Mesothelial cell of epicardium (in vitro differentiated cells): ENCODE data around the gene WDR1. TPM values are rescaled to one million over a fixed set of nuclear protein-coding genes. Genes with fewer than 3 reads are reported as not detected.

Experiments used
- DNase-seq, 2 experiments: peaks; one replicate each; pipeline ENCODE4 v3.0.0; 2021; ENCODE audit warnings: low spot score in 2 of 2; ENCODE audit not compliant: unreplicated experiment in 2 of 2
- H3K27ac Mint-ChIP-seq: 2 replicates; pipeline ENCODE4 v1.8.0; 2021; ENCODE audit warnings: mixed read lengths
- H3K27me3 Mint-ChIP-seq: 2 replicates; pipeline ENCODE4 v1.8.0; 2021; ENCODE audit warnings: low read depth, mixed read lengths
- H3K36me3 Mint-ChIP-seq: 2 replicates; pipeline ENCODE4 v1.8.0; 2021; ENCODE audit warnings: mixed read lengths
- H3K4me1 Mint-ChIP-seq: 2 replicates; pipeline ENCODE4 v1.8.0; 2021; ENCODE audit warnings: mixed read lengths
- H3K4me3 Mint-ChIP-seq: 2 replicates; pipeline ENCODE4 v1.8.0; 2021; ENCODE audit warnings: mild to moderate bottlenecking, moderate library complexity, mixed read lengths
- H3K9me3 Mint-ChIP-seq: 2 replicates; pipeline ENCODE4 v1.8.0; 2021; ENCODE audit warnings: mixed read lengths
- total RNA-seq: library from RNA; stranded (reverse); gene quantifications from 3 replicates; pipeline ENCODE4 v1.2.1, GENCODE V29; 2021
- TF ChIP-seq, protein P1 (sequence below): fragments of 200-600 bp; sonication (generic); IDR thresholded peaks from one replicate; pipeline ENCODE4 v1.5.0; 2021; ENCODE audit warnings: antibody characterized with exemption; ENCODE audit not compliant: unreplicated experiment

WDR1 gene
- total RNA-seq, 1 donor from 2014 or later, result 229 TPM

DNA sequence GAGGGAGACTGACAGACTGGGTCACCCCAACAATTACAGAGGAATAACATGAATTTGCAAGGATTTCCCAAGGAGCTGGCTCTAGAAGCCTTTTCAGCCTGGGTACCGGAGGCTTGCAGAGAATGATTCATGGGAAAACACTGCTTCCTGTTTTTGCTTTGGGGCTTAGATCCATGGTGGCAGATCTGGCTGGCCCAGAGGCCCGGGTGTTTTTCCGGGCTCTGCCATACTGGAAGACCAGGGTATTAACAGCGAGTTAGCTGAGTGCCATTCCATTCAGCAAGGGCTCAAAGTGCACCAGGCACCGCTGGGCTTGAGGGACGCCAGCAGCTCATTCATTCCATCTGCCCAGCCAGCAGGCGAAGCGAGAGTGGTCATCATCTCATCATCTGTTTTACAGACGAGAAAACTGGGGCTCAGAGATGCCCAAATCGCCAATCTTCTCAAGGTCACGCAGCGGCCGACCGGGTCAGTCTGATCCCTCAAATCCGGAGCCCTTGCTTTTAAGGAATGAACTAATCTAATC lies 1.3 kb downstream of the WDR1 start:
- H3K4me3 Mint-ChIP-seq, result peak overlapping the region; percentile 92
- peaks cover 15% of the 10 kb centered on the region for H3K36me3 Mint-ChIP-seq
- peak overlapping the region; percentile 92 for H3K27ac Mint-ChIP-seq
- H3K27me3 Mint-ChIP-seq, result no peaks in the 10 kb centered on the region
- TF ChIP-seq, protein P1, sequence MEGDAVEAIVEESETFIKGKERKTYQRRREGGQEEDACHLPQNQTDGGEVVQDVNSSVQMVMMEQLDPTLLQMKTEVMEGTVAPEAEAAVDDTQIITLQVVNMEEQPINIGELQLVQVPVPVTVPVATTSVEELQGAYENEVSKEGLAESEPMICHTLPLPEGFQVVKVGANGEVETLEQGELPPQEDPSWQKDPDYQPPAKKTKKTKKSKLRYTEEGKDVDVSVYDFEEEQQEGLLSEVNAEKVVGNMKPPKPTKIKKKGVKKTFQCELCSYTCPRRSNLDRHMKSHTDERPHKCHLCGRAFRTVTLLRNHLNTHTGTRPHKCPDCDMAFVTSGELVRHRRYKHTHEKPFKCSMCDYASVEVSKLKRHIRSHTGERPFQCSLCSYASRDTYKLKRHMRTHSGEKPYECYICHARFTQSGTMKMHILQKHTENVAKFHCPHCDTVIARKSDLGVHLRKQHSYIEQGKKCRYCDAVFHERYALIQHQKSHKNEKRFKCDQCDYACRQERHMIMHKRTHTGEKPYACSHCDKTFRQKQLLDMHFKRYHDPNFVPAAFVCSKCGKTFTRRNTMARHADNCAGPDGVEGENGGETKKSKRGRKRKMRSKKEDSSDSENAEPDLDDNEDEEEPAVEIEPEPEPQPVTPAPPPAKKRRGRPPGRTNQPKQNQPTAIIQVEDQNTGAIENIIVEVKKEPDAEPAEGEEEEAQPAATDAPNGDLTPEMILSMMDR, result no peak
- H3K4me1 Mint-ChIP-seq, result peaks cover 37% of the 10 kb centered on the region
- no peak for DNase-seq
- H3K9me3 Mint-ChIP-seq, result no peaks in the 10 kb centered on the region

GRCh38 chr4:10114607-10115006 lies 2.0 kb downstream of the WDR1 start:
- no peaks in the 10 kb centered on the region for H3K9me3 Mint-ChIP-seq
- H3K4me3 Mint-ChIP-seq, result peak overlapping the region; percentile 92
- H3K27me3 Mint-ChIP-seq, result no peaks in the 10 kb centered on the region
- peak overlapping the region; percentile 28 for H3K27ac Mint-ChIP-seq
- peaks cover 20% of the 10 kb centered on the region for H3K36me3 Mint-ChIP-seq
- peaks cover 42% of the 10 kb centered on the region for H3K4me1 Mint-ChIP-seq
- no peak for DNase-seq
- TF ChIP-seq, protein P1, result no peak

DNA sequence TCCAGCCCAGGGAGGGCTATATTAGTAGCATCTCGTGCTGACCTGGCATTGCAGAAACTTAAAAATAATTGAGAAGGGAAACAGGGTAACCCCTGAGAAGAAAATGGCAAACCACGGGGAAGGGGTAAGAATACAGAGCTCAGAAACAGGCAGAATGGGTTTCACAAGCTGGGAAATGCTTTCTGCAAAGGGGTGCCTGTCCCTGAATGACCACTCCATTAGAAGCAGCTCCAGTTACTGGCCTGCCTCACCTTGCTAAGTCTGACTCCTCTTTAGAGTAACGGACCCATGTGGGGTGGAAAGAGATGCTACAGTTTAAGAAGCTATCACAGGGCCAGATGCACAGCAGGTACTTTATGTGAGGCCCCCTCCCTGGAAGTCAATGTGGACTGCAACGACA lies 2.5 kb downstream of the WDR1 start:
- H3K27ac Mint-ChIP-seq, result no peak overlapping the region
- peaks cover 21% of the 10 kb centered on the region for H3K36me3 Mint-ChIP-seq
- no peak for DNase-seq
- H3K4me3 Mint-ChIP-seq, result peak overlapping the region; percentile 36
- no peaks in the 10 kb centered on the region for H3K9me3 Mint-ChIP-seq
- TF ChIP-seq, protein P1, result no peak
- H3K27me3 Mint-ChIP-seq, result no peaks in the 10 kb centered on the region
- H3K4me1 Mint-ChIP-seq, result peaks cover 43% of the 10 kb centered on the region

DNA sequence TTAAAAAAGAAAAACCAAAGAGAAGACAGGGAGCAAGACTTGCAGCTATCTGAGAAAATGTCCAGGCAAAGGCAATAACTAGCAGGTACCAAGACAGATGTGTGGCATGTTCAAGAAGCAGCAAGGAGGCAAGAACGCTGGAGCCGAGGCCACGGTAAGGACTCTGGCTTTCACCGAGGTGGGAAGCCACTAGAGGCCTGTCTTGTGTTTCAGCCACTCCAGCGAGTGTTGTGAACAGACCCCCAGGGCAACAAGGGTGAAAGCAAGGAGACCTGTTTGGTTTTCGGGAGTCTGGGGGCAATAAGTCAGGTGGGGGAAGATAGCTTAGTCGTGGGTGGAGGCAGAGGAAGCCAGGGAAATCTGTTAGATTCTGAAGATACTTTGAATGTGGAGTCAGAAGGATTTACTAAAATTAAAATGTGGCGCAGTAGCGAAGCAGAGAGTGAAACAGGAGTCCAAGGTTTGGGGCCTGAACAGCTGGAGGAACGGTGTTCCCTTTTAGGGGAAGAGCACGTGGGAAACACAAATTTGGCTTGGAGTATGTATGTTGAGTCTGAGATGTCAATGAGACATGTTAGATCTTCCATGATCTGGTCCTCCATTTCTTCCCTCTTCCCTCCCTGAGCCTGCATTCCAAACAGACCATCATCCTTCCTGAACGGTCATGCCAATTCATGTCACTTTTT lies 3.1 kb downstream of the WDR1 start:
- no peaks in the 10 kb centered on the region for H3K27me3 Mint-ChIP-seq
- peaks cover 24% of the 10 kb centered on the region for H3K36me3 Mint-ChIP-seq
- TF ChIP-seq, protein P1, result no peak
- no peak for DNase-seq
- peaks cover 43% of the 10 kb centered on the region for H3K4me1 Mint-ChIP-seq
- H3K9me3 Mint-ChIP-seq, result no peaks in the 10 kb centered on the region
- H3K27ac Mint-ChIP-seq, result no peak overlapping the region
- H3K4me3 Mint-ChIP-seq, result peak overlapping the region; percentile 15

GRCh38 chr4:10112658-10113284 lies 3.8 kb downstream of the WDR1 start:
- no peak for DNase-seq
- TF ChIP-seq, protein P1, result no peak
- H3K27ac Mint-ChIP-seq, result no peak overlapping the region
- peaks cover 40% of the 10 kb centered on the region for H3K4me1 Mint-ChIP-seq
- no peaks in the 10 kb centered on the region for H3K27me3 Mint-ChIP-seq
- H3K9me3 Mint-ChIP-seq, result no peaks in the 10 kb centered on the region
- H3K36me3 Mint-ChIP-seq, result peaks cover 28% of the 10 kb centered on the region
- peak overlapping the region; percentile 15 for H3K4me3 Mint-ChIP-seq
